ENCODE results near the gene AOPEP. TPM values are rescaled to one million over a fixed set of nuclear protein-coding genes. Genes with fewer than 3 reads are reported as not detected.

The AOPEP gene
- total RNA-seq, 2 experiments from 2014 or later = 6.9 to 7.0 TPM

- Histone ChIP-seq H3K27ac (ENCODE audit: low read depth in 1 of 2, low read length in 2 of 2) (no peak overlapping the region), H3K36me3 (ENCODE audit: insufficient read depth, low read length) (no peaks in the 10 kb centered on the region), H3K4me1 (ENCODE audit: insufficient read depth, low read length) (peaks cover 3% of the 10 kb centered on the region), H3K9me3 (ENCODE audit: control insufficient read depth in 1 of 2, insufficient read depth in 1 of 2, low read length in 2 of 2) (no peaks in the 10 kb centered on the region), H3K27me3 (ENCODE audit: control insufficient read depth in 1 of 2, insufficient read depth in 2 of 2, low read length in 2 of 2) (no peaks in the 10 kb centered on the region), H3K4me3 (ENCODE audit: low read length) (no peak overlapping the region)
- Mint-ChIP-seq H3K4me1 (ENCODE audit: low read depth) (no peaks in the 10 kb centered on the region), H3K9me3 (no peaks in the 10 kb centered on the region), H3K36me3 (ENCODE audit: low read depth) (no peaks in the 10 kb centered on the region), H3K4me3 (no peak overlapping the region), H3K27ac (no peak overlapping the region), H3K27me3 (peaks cover 4% of the 10 kb centered on the region)
- intact Hi-C loops (cut with DNase I, micrococcal nuclease) = no loop called here
- DNase-seq (no peak), ATAC-seq (ENCODE audit: poor library complexity) (no peak)
- CTCF ChIA-PET = interaction anchor here (1.3 kb wide), 1 partner anchor 442 kb away, joined by 4 read pairs; no protein-coding TSS in a partner anchor
- no peak for TF ChIP-seq CTCF (IDR thresholded peaks at IDR 0.05)
- POLR2A ChIA-PET = no interaction called here
Observed at GRCh38 chr9:94685359-94685758, 41.1 kb upstream of the AOPEP start.

DNA sequence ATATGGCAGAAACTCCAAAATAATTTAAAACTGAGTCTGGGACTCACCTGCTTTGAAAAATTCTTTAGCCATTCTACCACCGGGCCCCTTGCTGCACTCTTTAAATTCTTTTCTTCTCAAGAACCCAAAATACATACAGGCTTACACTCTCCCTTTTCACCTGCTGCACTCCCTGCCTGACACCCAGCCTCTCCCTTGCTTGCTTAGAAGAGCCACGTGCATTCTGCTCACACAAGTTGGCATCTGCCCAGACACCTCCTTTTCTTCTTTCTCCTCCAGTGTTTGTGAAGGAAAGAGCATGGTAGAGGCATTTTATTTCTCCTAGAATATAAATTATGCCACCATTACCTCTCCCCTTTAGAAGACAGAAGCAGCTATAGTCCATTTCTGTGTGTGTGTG, 39.0 kb upstream of the AOPEP start:
- no peaks in the 10 kb centered on the region for H3K9me3 Mint-ChIP-seq
- H3K4me1 Mint-ChIP-seq (ENCODE audit: low read depth) = no peaks in the 10 kb centered on the region
- no peaks in the 10 kb centered on the region for H3K4me1 ChIP-seq (ENCODE audit: insufficient read depth, low read length)
- DNase-seq (no peak), ATAC-seq (ENCODE audit: poor library complexity) (no peak)
- no peaks in the 10 kb centered on the region for H3K9me3 ChIP-seq (ENCODE audit: control insufficient read depth in 1 of 2, insufficient read depth in 1 of 2, low read length in 2 of 2)
- ChIA-PET POLR2A (no interaction called here), CTCF (no interaction called here)
- H3K36me3 Mint-ChIP-seq (ENCODE audit: low read depth) = no peaks in the 10 kb centered on the region
- H3K4me3 Mint-ChIP-seq = no peak overlapping the region
- H3K27ac Mint-ChIP-seq = no peak overlapping the region
- H3K27me3 Mint-ChIP-seq = peaks cover 5% of the 10 kb centered on the region
- intact Hi-C loops (cut with DNase I, micrococcal nuclease) = no loop called here
- no peaks in the 10 kb centered on the region for H3K36me3 ChIP-seq (ENCODE audit: insufficient read depth, low read length)
- no peak overlapping the region for H3K4me3 ChIP-seq (ENCODE audit: low read length)
- no peak overlapping the region for H3K27ac ChIP-seq (ENCODE audit: low read depth in 1 of 2, low read length in 2 of 2)
- TF ChIP-seq CTCF (IDR thresholded peaks at IDR 0.05) = no peak
- H3K27me3 ChIP-seq (ENCODE audit: control insufficient read depth in 1 of 2, insufficient read depth in 2 of 2, low read length in 2 of 2) = peaks cover under 1 to 4% of the 10 kb centered on the region in 2 experiments

DNA sequence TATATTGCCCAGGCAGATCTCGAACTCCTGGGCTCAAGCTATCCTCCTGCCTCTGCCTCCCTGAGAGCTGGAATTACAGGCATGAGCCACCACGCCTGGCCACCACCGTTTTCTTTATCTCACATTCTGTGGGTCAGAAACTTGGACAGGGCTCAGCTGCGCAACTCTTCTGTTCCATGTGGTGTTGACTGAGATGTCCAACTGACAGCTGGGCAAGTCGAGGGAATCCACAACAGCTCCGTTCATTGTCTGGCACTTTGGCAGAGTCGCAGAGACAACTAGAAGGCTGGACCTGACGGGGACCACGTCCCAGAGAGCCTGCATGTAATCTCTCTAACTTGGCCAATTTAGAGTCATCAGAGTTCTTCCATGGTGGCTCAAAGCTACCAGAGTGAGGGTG, 36.2 kb upstream of the AOPEP start:
- Mint-ChIP-seq H3K27me3 (peaks cover 5% of the 10 kb centered on the region), H3K36me3 (ENCODE audit: low read depth) (no peaks in the 10 kb centered on the region), H3K4me3 (no peak overlapping the region), H3K4me1 (ENCODE audit: low read depth) (no peaks in the 10 kb centered on the region), H3K27ac (no peak overlapping the region), H3K9me3 (no peaks in the 10 kb centered on the region)
- Histone ChIP-seq H3K27ac (ENCODE audit: low read depth in 1 of 2, low read length in 2 of 2) (no peak overlapping the region), H3K4me3 (ENCODE audit: low read length) (no peak overlapping the region), H3K4me1 (ENCODE audit: insufficient read depth, low read length) (no peaks in the 10 kb centered on the region), H3K27me3 (ENCODE audit: control insufficient read depth in 1 of 2, insufficient read depth in 2 of 2, low read length in 2 of 2) (peaks cover 3 to 8% of the 10 kb centered on the region in 2 experiments), H3K36me3 (ENCODE audit: insufficient read depth, low read length) (no peaks in the 10 kb centered on the region), H3K9me3 (ENCODE audit: control insufficient read depth in 1 of 2, insufficient read depth in 1 of 2, low read length in 2 of 2) (no peaks in the 10 kb centered on the region)
- no peak for DNase-seq
- POLR2A ChIA-PET = no interaction called here
- no peak for TF ChIP-seq CTCF (IDR thresholded peaks at IDR 0.05)
- CTCF ChIA-PET = interaction anchor here (0.6 kb wide), 1 partner anchor 517 kb away, joined by 4 read pairs; no protein-coding TSS in a partner anchor
- ATAC-seq (ENCODE audit: poor library complexity) = no peak
- intact Hi-C loops (cut with DNase I, micrococcal nuclease) = no loop called here

All from CD4-positive, alpha-beta T cell (primary cell).